ENCODE measurements around the gene DGLUCY.

DNA sequence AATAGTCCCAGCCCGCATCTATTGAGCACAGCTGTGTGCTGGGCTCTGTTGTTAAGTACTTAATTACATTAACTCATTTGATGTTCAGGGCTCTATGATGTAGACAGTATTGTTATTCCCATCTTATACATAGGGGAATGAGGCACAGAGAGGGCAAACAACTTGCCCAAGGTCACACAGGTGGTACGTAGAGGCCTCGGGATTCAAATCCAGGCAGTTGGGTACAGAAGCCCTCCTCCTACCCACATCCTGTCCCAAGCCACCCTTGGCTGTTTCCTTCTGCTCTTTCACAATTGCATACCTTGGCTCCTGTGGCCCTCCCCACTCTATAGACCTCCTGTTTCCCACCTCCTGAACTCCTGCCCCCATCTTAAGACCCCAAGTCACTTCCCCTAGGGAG lies 140.6 kb downstream of the DGLUCY start:
- TF ChIP-seq, protein P1, sequence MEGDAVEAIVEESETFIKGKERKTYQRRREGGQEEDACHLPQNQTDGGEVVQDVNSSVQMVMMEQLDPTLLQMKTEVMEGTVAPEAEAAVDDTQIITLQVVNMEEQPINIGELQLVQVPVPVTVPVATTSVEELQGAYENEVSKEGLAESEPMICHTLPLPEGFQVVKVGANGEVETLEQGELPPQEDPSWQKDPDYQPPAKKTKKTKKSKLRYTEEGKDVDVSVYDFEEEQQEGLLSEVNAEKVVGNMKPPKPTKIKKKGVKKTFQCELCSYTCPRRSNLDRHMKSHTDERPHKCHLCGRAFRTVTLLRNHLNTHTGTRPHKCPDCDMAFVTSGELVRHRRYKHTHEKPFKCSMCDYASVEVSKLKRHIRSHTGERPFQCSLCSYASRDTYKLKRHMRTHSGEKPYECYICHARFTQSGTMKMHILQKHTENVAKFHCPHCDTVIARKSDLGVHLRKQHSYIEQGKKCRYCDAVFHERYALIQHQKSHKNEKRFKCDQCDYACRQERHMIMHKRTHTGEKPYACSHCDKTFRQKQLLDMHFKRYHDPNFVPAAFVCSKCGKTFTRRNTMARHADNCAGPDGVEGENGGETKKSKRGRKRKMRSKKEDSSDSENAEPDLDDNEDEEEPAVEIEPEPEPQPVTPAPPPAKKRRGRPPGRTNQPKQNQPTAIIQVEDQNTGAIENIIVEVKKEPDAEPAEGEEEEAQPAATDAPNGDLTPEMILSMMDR (conservative IDR thresholded peaks at IDR 0.05): no peak
- TF ChIP-seq ZFX (IDR thresholded peaks at IDR 0.05): no peak
